GM23338 (cell line): ENCODE measurements around the gene DCST1. TPM values are rescaled to one million over a fixed set of nuclear protein-coding genes. Genes with fewer than 3 reads are reported as not detected.

ENCODE experiments used
- ATAC-seq: fragments of 200-7000 bp; cut with Tn5 transposase; 3 replicates; pipeline ENCODE4 v1.9.1; 2020
- DNase-seq: peaks from one replicate; pipeline ENCODE4 v3.0.0-alpha.2; 2015; ENCODE audit warnings: low spot score
- H2AFZ ChIP-seq: fragments of 200-600 bp; sonication (generic); 2 replicates; pipeline ENCODE4 v1.8.0; 2016; ENCODE audit warnings: antibody characterized with exemption, mild to moderate bottlenecking, moderate library complexity
- H3F3A ChIP-seq: fragments of 200-600 bp; sonication (generic); replicated peaks from 2 replicates; pipeline ENCODE4 v1.8.0; 2017; ENCODE audit warnings: antibody characterized with exemption, mixed run types, low read depth
- H3K27ac ChIP-seq: fragments of 200-600 bp; sonication (generic); 2 replicates; pipeline ENCODE4 v1.6.1; 2016; ENCODE audit warnings: low read depth
- H3K27me3 ChIP-seq: fragments of 200-600 bp; sonication (generic); 2 replicates; pipeline ENCODE4 v1.8.0; 2016; ENCODE audit warnings: mild to moderate bottlenecking, mixed run types, moderate library complexity; ENCODE audit not compliant: insufficient read depth
- H3K36me3 ChIP-seq: fragments of 200-600 bp; sonication (generic); 2 replicates; pipeline ENCODE4 v1.8.0; 2016; ENCODE audit warnings: mild to moderate bottlenecking; ENCODE audit not compliant: insufficient read depth
- H3K4me1 ChIP-seq: fragments of 200-600 bp; sonication (generic); 2 replicates; pipeline ENCODE4 v1.8.0; 2016; ENCODE audit warnings: mild to moderate bottlenecking, moderate library complexity; ENCODE audit not compliant: insufficient read depth
- H3K4me2 ChIP-seq: fragments of 200-600 bp; sonication (generic); 2 replicates; pipeline ENCODE4 v1.7.1; 2017; ENCODE audit warnings: mixed run types
- H3K4me3 ChIP-seq: fragments of 200-600 bp; sonication (generic); 2 replicates; pipeline ENCODE4 v1.6.1; 2016; ENCODE audit warnings: mixed run types
- H3K79me2 ChIP-seq: fragments of 200-600 bp; sonication (generic); replicated peaks from 2 replicates; pipeline ENCODE4 v1.8.0; 2017; ENCODE audit warnings: mild to moderate bottlenecking; ENCODE audit not compliant: insufficient read depth
- H3K9me2 ChIP-seq: fragments of 200-600 bp; sonication (generic); 2 replicates; pipeline ENCODE4 v1.8.0; 2017; ENCODE audit not compliant: insufficient read depth
- H4K20me1 ChIP-seq: fragments of 200-600 bp; sonication (generic); replicated peaks from 2 replicates; pipeline ENCODE4 v1.8.0; 2017; ENCODE audit warnings: mild to moderate bottlenecking; ENCODE audit not compliant: insufficient read depth
- H3K27ac Mint-ChIP-seq: 2 replicates; pipeline ENCODE4 v1.8.0; 2020; ENCODE audit warnings: inconsistent platforms, mild to moderate bottlenecking, moderate library complexity, mixed read lengths
- H3K27me3 Mint-ChIP-seq: 3 replicates; pipeline ENCODE4 v1.8.0; 2022; ENCODE audit warnings: low read depth, mild to moderate bottlenecking, moderate library complexity, mixed read lengths, inconsistent platforms; ENCODE audit not compliant: insufficient read depth, poor library complexity
- H3K36me3 Mint-ChIP-seq: 3 replicates; pipeline ENCODE4 v1.8.0; 2021; ENCODE audit warnings: low read depth, mild to moderate bottlenecking, inconsistent platforms, moderate library complexity, mixed read lengths
- H3K4me1 Mint-ChIP-seq: 3 replicates; pipeline ENCODE4 v1.8.0; 2020; ENCODE audit warnings: mild to moderate bottlenecking, inconsistent platforms, mixed read lengths
- H3K4me3 Mint-ChIP-seq: 3 replicates; pipeline ENCODE4 v1.8.0; 2021; ENCODE audit warnings: moderate library complexity, mild to moderate bottlenecking, inconsistent platforms, mixed read lengths
- H3K9me3 Mint-ChIP-seq: 3 replicates; pipeline ENCODE4 v1.8.0; 2020; ENCODE audit warnings: moderate library complexity, mild to moderate bottlenecking, inconsistent platforms, mixed read lengths
- CREB1 ChIP-seq: fragments of 250-450 bp; sonication (Bioruptor Pico); IDR thresholded peaks from 2 replicates; pipeline ENCODE4 v1.5.0; 2020; ENCODE audit warnings: low read depth, mild to moderate bottlenecking, moderate library complexity
- CTCF ChIP-seq, 2 experiments: fragments of 200-600 bp in 1 of 2; sonication (generic) in 1 of 2; conservative IDR thresholded peaks; 2 replicates each; pipeline versions ENCODE4 v1.5.1 to v1.6.1; 2016 to 2017; ENCODE audit warnings: antibody characterized with exemption in 2 of 2, low read depth in 2 of 2, mild to moderate bottlenecking in 2 of 2, moderate library complexity in 1 of 2
- ETS1 ChIP-seq: IDR thresholded peaks from 2 replicates; pipeline ENCODE4 v1.6.1; 2016; ENCODE audit warnings: antibody characterized with exemption
- EZH2 ChIP-seq: fragments of 200-600 bp; sonication (generic); IDR thresholded peaks from one replicate; pipeline ENCODE4 v1.8.0; 2017; ENCODE audit warnings: antibody characterized with exemption, mild to moderate bottlenecking, low read depth; ENCODE audit not compliant: unreplicated experiment
- EZH2phosphoT487 ChIP-seq: fragments of 200-600 bp; sonication (generic); IDR thresholded peaks from one replicate; pipeline ENCODE4 v1.8.1; 2018; ENCODE audit warnings: antibody characterized with exemption; ENCODE audit not compliant: unreplicated experiment
- JUNB ChIP-seq: IDR thresholded peaks from one replicate; pipeline ENCODE4 v1.6.1; 2016; ENCODE audit warnings: antibody characterized with exemption; ENCODE audit not compliant: unreplicated experiment
- NANOG ChIP-seq: IDR thresholded peaks from 2 replicates; pipeline ENCODE4 v1.6.1; 2016; ENCODE audit warnings: antibody characterized with exemption, borderline replicate concordance
- POLR2AphosphoS5 ChIP-seq: IDR thresholded peaks from 2 replicates; pipeline ENCODE4 v1.6.1; 2016; ENCODE audit warnings: antibody characterized with exemption, low read depth
- REST ChIP-seq: IDR thresholded peaks from one replicate; pipeline ENCODE4 v1.6.1; 2018; ENCODE audit warnings: antibody characterized with exemption; ENCODE audit not compliant: unreplicated experiment
- STAT1 ChIP-seq: IDR thresholded peaks from one replicate; pipeline ENCODE4 v1.6.1; 2016; ENCODE audit warnings: antibody characterized with exemption; ENCODE audit not compliant: unreplicated experiment
- ZNF114 ChIP-seq: fragments of 250-450 bp; sonication (Bioruptor Pico); IDR thresholded peaks from 2 replicates; pipeline ENCODE4 v1.5.0; 2020; ENCODE audit warnings: mild to moderate bottlenecking, moderate library complexity
- ZNF331 ChIP-seq: fragments of 250-450 bp; sonication (Bioruptor Pico); IDR thresholded peaks from 2 replicates; pipeline ENCODE4 v1.5.0; 2020; ENCODE audit warnings: low read depth, mild to moderate bottlenecking, moderate library complexity
- ZNF462 ChIP-seq: fragments of 250-450 bp; sonication (Bioruptor Pico); IDR thresholded peaks from 2 replicates; pipeline ENCODE4 v1.5.0; 2020; ENCODE audit warnings: mild to moderate bottlenecking, moderate library complexity
- polyA plus RNA-seq: library from polyadenylated mRNA; unstranded; fragments of >200 nt; fragmentation: Nextera tagmentation; extraction: Ambion mirVana; gene quantifications from 2 replicates; pipeline ENCODE4 v1.2.1, GENCODE V29; 2016
- total RNA-seq: library from RNA; depleted of rRNA; stranded (reverse); fragments of >200 nt; shearing (Covaris generic); gene quantifications from 2 replicates; pipeline ENCODE4 v1.2.3, GENCODE V29; 2014

Gene DCST1
- total and polyA plus RNA-seq, 2 experiments from 2014 or later = not detected

- no peaks in the 10 kb centered on the region for H3K9me2 ChIP-seq
- DNase-seq (no peak), ATAC-seq (no peak)
- peaks cover 10% of the 10 kb centered on the region; the same call in 1 of the 2 replicates for H3K27me3 ChIP-seq
- H3K27me3 Mint-ChIP-seq = peaks cover 21% of the 10 kb centered on the region
- H3K79me2 ChIP-seq = no peaks in the 10 kb centered on the region
- no peak overlapping the region for H3K27ac Mint-ChIP-seq
- H3K4me3 Mint-ChIP-seq = no peak overlapping the region; the same call in 2 of the 3 replicates
- H3K9me3 Mint-ChIP-seq = no peaks in the 10 kb centered on the region
- H3K4me1 Mint-ChIP-seq = peaks cover 22% of the 10 kb centered on the region
- no peak overlapping the region for H3K4me2 ChIP-seq
- TF ChIP-seq REST (no peak), ZNF462 (CRISPR knock-in tag) (no peak), ZNF114 (CRISPR knock-in tag) (no peak), POLR2AphosphoS5 (no peak), CREB1 (no peak), ETS1 (no peak), STAT1 (no peak), CTCF (conservative IDR thresholded peaks at IDR 0.05; ENCODE audit: low read depth in 2 of 2) (no peak), ZNF331 (CRISPR knock-in tag) (no peak), JUNB (no peak), EZH2phosphoT487 (no peak), NANOG (no peak), EZH2 (no peak)
- H3F3A ChIP-seq = 0 out of 2 replicates have a peak, but pooled peaks cover 9% of the 10 kb centered on the region
- H3K27ac ChIP-seq = no peak overlapping the region
- no peak overlapping the region for H3K4me3 ChIP-seq
- H3K36me3 Mint-ChIP-seq = no peaks in the 10 kb centered on the region; the same call in 2 of the 3 replicates
- no peaks in the 10 kb centered on the region for H3K36me3 ChIP-seq
- no peaks in the 10 kb centered on the region for H4K20me1 ChIP-seq
- peaks cover 7% of the 10 kb centered on the region; the same call in 1 of the 2 replicates for H3K4me1 ChIP-seq
- no peak overlapping the region for H2AFZ ChIP-seq
Observed at GRCh38 chr1:155092641-155093040, 59.0 kb downstream of the DCST1 start.
